GM12878 (cell line): ENCODE data around the gene NNAT. TPM values are rescaled to one million over a fixed set of nuclear protein-coding genes. Genes with fewer than 3 reads are reported as not detected.

Experiments used
- ATAC-seq: fragments of 200-7000 bp; cut with Tn5 transposase; 3 replicates; pipeline ENCODE4 v1.9.1; 2020; ENCODE audit warnings: mild to moderate bottlenecking, moderate library complexity
- BruUV-seq: library from RNA; stranded (reverse); fragments of 400-500 nt; replicated peaks from 2 replicates; lab custom pipeline; 2021; lab: Mats Ljungman, UMichigan
- CTCF ChIA-PET: fragments of 300-600 bp; sonication (Branson Sonifier 250); formaldehyde crosslinking; extraction: SDS; loops from one replicate; lab custom pipeline; 2021; ENCODE audit warnings: inconsistent platforms; lab: Yijun Ruan, JAX
- POLR2A ChIA-PET: fragments of 350-600 bp; formaldehyde crosslinking; extraction: SDS; loops from one replicate; lab custom pipeline; 2021; ENCODE audit warnings: inconsistent platforms; lab: Charles Lee
- RAD21 ChIA-PET: fragments of 300-600 bp; sonication (Branson Sonifier 250); formaldehyde crosslinking; loops from one replicate; lab custom pipeline; 2023; ENCODE audit warnings: antibody characterized with exemption; ENCODE audit not compliant: unreplicated experiment; lab: Charles Lee
- SMC1A ChIA-PET: fragments of 300-600 bp; sonication (Branson Sonifier 250); formaldehyde crosslinking; loops from one replicate; lab custom pipeline; 2023; ENCODE audit not compliant: unreplicated experiment, uncharacterized antibody; lab: Charles Lee
- DNase-seq: peaks from one replicate; pipeline ENCODE4 v3.0.0-alpha.2; 2011; ENCODE audit warnings: low read depth, low spot score
- FAIRE-seq: peaks from 3 replicates; lab custom pipeline; 2011; peaks lifted over from hg19 to GRCh38; lab: Jason Lieb, UNC
- H2AFZ ChIP-seq: 2 replicates; pipeline ENCODE4 v1.6.0; 2011; ENCODE audit warnings: low read depth, low read length, control low read depth; ENCODE audit not compliant: control insufficient read depth
- H3K27ac ChIP-seq: 2 replicates; pipeline ENCODE4 v1.5.1; 2011; ENCODE audit warnings: control low read depth; ENCODE audit not compliant: control insufficient read depth, insufficient read depth
- H3K27me3 ChIP-seq, 2 experiments: replicated peaks in 1 of 2; 2 replicates each; pipeline versions ENCODE4 v1.6.0 to v1.6.1; 2011; ENCODE audit warnings: low read length in 1 of 2; ENCODE audit not compliant: control insufficient read depth in 2 of 2, insufficient read depth in 2 of 2
- H3K36me3 ChIP-seq, 2 experiments: 2 replicates each; pipeline ENCODE4 v1.5.1; 2011; ENCODE audit warnings: low read length in 1 of 2; ENCODE audit not compliant: control insufficient read depth in 2 of 2, insufficient read depth in 2 of 2
- H3K4me1 ChIP-seq: 2 replicates; pipeline ENCODE4 v1.6.1; 2011; ENCODE audit warnings: mild to moderate bottlenecking, low read length, moderate library complexity, mixed read lengths; ENCODE audit not compliant: control insufficient read depth, insufficient read depth
- H3K4me2 ChIP-seq: 2 replicates; pipeline ENCODE4 v1.6.0; 2011; ENCODE audit warnings: control low read depth; ENCODE audit not compliant: control insufficient read depth, insufficient read depth
- H3K4me3 ChIP-seq: fragments of 200-600 bp; sonication (generic); 2 replicates; pipeline ENCODE4 v1.5.1; 2016
- H3K79me2 ChIP-seq: 2 replicates; pipeline ENCODE4 v1.6.0; 2011; ENCODE audit warnings: low read length; ENCODE audit not compliant: control insufficient read depth, insufficient read depth
- H3K9ac ChIP-seq: 2 replicates; pipeline ENCODE4 v1.8.0; 2011; ENCODE audit warnings: low read length, control low read depth, mixed read lengths; ENCODE audit not compliant: control insufficient read depth, insufficient read depth
- H3K9me3 ChIP-seq: replicated peaks from 3 replicates; pipeline ENCODE4 v1.5.1; 2011; ENCODE audit warnings: mild to moderate bottlenecking, low read length; ENCODE audit not compliant: control insufficient read depth, insufficient read depth
- H4K20me1 ChIP-seq: 2 replicates; pipeline ENCODE4 v1.6.0; 2011; ENCODE audit not compliant: control insufficient read depth, insufficient read depth
- PAX5 ChIP-seq: IDR thresholded peaks from 2 replicates; pipeline ENCODE4 v1.6.1; 2011; ENCODE audit warnings: low read depth, low read length, borderline replicate concordance
- POLR2AphosphoS2 ChIP-seq: IDR thresholded peaks from 2 replicates; pipeline ENCODE4 v1.6.1; 2011; ENCODE audit warnings: low read depth, mild to moderate bottlenecking, low read length, improper control_type of control experiment, moderate library complexity
- WGBS: methylation state at CpG from one replicate; pipeline ENCODE4 v1.1.6; 2016; ENCODE audit warnings: low lambda C conversion rate; ENCODE audit not compliant: insufficient replicate concordance, insufficient coverage; ENCODE audit errors: missing lambda C conversion rate; 5-methylcytosine and 5-hydroxymethylcytosine counted together
- in situ Hi-C: fragments of 300-500 bp; cut with MboI; formaldehyde crosslinking; loops from 9 replicates; pipeline ENCODE4 v1.14.3; 2018; ENCODE audit warnings: mixed read lengths
- intact Hi-C: fragments of 100-400 bp; cut with micrococcal nuclease; formaldehyde crosslinking; loops from one replicate; pipeline ENCODE4 v1.14.2; 2022; ENCODE audit not compliant: unreplicated experiment
- polyA plus RNA-seq, 11 experiments: library from polyadenylated mRNA; depleted of rRNA in 4 of 11; unstranded in 6 of 11; stranded (reverse) in 5 of 11; fragments of >200 nt; fragmentation: Nextera tagmentation in 4 of 11; fragmentation: Illumina TruSeq in 1 of 11; extraction: Ambion mirVana in 4 of 11; extraction: Trizol in 1 of 11; gene quantifications; 1 replicate in 1 of 11; 2 replicates in 10 of 11; pipeline versions ENCODE4 v1.2.1 to v1.2.3, GENCODE V29; 2011 to 2016; ENCODE audit warnings: inconsistent platforms in 2 of 11, missing spikeins in 2 of 11, low read depth in 1 of 11
- total RNA-seq, 4 experiments: library from RNA; depleted of rRNA in 3 of 4; stranded (reverse); fragments of >200 nt in 3 of 4; fragmentation: Illumina TruSeq in 1 of 4; extraction: Trizol in 1 of 4; gene quantifications; 2 replicates each; pipeline versions ENCODE4 v1.2.1 to v1.2.3, GENCODE V29; 2013 to 2021
- TF ChIP-seq, protein P1 (sequence below): fragments of 450-650 bp; IDR thresholded peaks from 2 replicates; pipeline ENCODE4 v1.6.1; 2017; ENCODE audit warnings: mild to moderate bottlenecking

The NNAT gene
- total and polyA plus RNA-seq, 10 of the 15 experiments (the other 5 are each of a cell fraction or from before 2014, with no cell fraction given) = 0.22 to 0.99 (median 0.42) TPM; not detected in 7

DNA sequence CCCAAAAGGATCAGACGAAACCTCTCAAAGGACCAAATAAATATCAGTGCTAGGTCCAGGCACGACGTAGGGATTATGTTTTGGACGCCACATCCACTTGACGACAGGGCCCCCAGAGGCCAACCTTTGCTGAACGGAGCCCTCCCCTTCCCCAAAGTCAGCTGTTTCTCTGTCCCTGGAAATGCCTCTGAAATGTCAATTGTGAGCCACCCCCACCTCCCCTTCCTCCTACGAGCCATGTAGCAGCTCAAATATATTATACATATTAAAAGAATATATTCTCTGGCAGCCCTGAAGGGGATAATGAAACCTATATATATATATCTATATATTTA is 46.2 kb downstream of the NNAT start:
- H3K79me2 ChIP-seq = no peaks in the 10 kb centered on the region
- H3K9me3 ChIP-seq = no peaks in the 10 kb centered on the region
- TF ChIP-seq PAX5 (no peak), POLR2AphosphoS2 (no peak)
- TF ChIP-seq, protein P1, sequence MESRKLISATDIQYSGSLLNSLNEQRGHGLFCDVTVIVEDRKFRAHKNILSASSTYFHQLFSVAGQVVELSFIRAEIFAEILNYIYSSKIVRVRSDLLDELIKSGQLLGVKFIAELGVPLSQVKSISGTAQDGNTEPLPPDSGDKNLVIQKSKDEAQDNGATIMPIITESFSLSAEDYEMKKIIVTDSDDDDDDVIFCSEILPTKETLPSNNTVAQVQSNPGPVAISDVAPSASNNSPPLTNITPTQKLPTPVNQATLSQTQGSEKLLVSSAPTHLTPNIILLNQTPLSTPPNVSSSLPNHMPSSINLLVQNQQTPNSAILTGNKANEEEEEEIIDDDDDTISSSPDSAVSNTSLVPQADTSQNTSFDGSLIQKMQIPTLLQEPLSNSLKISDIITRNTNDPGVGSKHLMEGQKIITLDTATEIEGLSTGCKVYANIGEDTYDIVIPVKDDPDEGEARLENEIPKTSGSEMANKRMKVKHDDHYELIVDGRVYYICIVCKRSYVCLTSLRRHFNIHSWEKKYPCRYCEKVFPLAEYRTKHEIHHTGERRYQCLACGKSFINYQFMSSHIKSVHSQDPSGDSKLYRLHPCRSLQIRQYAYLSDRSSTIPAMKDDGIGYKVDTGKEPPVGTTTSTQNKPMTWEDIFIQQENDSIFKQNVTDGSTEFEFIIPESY = no peak
- H3K27ac ChIP-seq = no peak overlapping the region
- H2AFZ ChIP-seq = no peak overlapping the region
- no peak overlapping the region for H3K4me2 ChIP-seq
- H3K9ac ChIP-seq = no peak overlapping the region
- no peaks in the 10 kb centered on the region for H3K4me1 ChIP-seq
- H4K20me1 ChIP-seq = no peaks in the 10 kb centered on the region
- H3K27me3 ChIP-seq = peaks cover 2 to 12% of the 10 kb centered on the region in 2 experiments
- ChIA-PET POLR2A (no interaction called here), RAD21 (no interaction called here), SMC1A (interaction anchor here (1.1 to 2.9 kb wide), 2 partner anchors 9 to 425 kb away, joined by 3 to 9 read pairs; no protein-coding TSS in a partner anchor), CTCF (interaction anchor here (0.7 kb wide), 1 partner anchor 19 kb away, joined by 3 read pairs; no protein-coding TSS in a partner anchor)
- in situ Hi-C loops = loop anchor here (5.0 to 10.0 kb wide), 2 partner anchors 425 to 658 kb away; no protein-coding TSS in a partner anchor
- intact Hi-C loops = loop anchor here (10.0 kb wide), 1 partner anchor 188 kb away; no protein-coding TSS in a partner anchor
- no peaks in the 10 kb centered on the region for H3K36me3 ChIP-seq
- DNase-seq (no peak), ATAC-seq (no peak), FAIRE-seq (no peak)
- WGBS = 43% methylated on average over 7 of the region's 7 CpGs
- no TSS peak for BruUV-seq
- H3K4me3 ChIP-seq = no peak overlapping the region
